ENCODE measurements around the gene SUPT4H1.
"Not testable (repeated sequence)": the region's sequence is repeated elsewhere in the genome, so short reads cannot be mapped to it uniquely, and the experiment has no call there.

SUPT4H1 gene

DNA sequence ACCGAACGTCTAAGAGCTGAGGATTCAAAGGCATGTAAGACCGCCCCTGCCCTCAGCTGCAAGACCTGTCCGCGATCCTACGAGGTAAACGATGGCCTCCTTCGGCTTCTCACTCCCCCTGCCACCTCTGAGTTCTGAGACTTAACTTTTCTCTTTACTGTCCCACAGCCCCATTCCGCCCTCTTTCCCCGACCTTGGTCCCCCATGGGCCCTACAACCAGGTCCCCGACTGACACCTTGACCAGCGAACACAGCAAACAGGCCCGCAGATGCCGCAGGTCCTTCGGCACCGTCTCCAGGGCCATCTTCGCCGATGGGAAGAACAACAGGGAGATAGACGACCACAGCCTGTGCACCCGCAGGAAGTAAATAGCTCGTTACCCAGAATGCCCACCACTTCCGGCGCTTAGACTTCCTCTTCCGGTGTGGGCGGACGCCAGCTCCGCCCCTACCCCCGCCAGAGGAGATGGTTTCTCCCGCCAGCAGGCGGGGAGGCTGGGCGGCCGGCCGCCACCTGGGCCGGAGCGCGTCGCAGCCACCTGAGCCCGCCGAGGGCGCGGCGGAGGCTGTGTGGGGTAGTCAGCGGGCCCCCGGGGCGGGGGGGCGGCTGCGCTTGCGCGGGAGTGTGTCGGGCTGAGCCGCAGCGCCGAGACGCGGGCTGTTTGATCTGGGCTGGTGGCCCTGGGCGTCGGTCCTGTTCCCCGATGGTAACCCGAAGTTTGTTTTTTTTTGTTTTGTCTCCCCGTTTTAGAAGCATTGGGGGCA, at the start of gene SUPT4H1:
Gene SUPT4H1 (minus strand): TSS at position 371 of the 765 bp plus-strand sequence. CDS start 66 bp downstream, at position 305.
- in situ Hi-C loops (cut with MboI; ENCODE audit: low sequenced_read_pairs): no loop called here

DNA sequence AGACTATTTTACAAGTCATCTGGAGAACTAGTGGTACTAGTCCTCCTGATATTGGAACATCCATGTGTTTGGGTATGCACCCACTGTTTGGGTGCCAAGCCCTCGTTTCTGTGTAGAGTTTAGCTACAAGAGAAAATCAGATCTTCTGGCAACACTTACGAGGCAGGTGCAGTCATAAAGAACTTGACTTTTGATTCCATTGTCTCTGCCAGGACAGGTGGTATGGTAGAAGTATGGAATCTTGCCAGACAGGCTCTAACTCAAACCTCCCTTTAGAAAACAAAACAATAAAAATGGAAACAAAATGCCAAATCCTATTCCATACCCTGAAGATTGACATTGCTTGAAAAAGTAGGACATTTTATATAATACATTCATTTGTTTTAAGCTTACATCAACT, 49.3 kb upstream of the SUPT4H1 start:
- in situ Hi-C loops (cut with MboI; ENCODE audit: low sequenced_read_pairs): no loop called here

DNA sequence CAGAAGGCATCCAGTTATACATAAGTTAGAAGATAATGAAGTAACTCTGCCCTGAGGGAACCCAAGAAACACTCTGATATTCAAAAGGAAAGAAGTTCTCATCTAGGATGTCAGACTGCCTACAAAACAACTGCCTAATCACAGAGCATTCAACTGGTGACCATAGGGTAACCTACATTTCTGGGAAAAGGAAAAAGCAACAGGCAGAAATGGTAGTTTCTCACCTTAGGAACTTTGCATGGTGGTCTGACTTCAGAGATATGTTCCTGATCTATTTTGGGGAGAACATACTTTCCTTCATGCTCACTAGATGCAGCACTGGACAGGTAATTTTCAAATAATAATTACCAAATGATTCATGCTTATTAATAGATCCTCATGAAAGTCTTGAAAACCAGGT, 48.8 kb upstream of the SUPT4H1 start:
- in situ Hi-C loops (cut with MboI; ENCODE audit: low sequenced_read_pairs): no loop called here

DNA sequence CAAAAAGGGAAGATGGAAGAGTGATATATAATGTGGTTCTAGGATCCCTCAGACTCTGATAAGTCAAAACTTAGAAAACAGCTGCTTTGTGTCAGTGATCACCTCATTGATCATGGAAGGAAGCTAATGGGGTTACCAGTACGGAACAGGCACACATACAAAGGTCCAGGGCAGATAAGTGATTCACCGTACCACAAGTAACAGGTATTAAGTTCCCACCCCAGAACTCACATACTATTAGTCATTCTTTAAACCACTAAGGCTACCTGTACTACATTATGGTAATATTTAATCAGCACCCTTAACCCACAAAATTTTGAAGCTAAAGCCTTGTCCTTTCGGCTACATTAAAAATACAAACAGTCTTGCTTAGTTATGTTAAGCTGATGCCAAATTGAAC, 48.0 kb upstream of the SUPT4H1 start:
- in situ Hi-C loops (cut with MboI; ENCODE audit: low sequenced_read_pairs): no loop called here

DNA sequence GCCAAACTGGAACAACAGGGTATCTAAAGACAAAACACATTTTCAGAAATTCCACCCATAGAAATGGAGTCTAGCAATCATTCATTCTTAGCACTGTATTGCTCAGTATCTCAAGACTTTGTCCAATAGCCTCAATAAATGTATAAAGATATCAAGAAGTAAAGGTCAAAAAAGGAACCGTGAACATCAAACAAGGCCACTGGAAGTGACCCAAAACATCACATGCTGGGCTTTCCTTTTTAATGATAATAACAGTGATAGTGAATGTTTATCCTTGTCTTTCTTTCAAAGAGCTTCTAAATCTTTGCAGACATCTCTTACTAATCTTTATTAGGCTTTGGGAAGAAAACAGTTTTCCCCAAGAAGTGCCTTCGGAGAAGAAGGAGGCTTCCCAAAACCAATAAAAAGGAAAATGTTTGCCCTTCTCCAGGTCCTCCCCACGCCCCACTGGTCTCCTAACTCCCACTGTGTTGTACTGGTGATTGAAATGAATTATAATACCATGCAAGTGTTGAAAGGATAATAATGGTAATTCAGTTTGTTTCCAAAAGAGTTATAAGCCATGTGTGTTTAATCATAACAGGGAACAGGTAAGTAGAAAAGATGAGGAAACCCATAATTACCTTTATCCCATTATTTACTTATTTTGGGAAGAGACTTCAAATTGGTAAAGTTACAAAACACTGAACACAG, 46.7 kb upstream of the SUPT4H1 start:
- in situ Hi-C loops (cut with MboI; ENCODE audit: low sequenced_read_pairs): no loop called here

DNA sequence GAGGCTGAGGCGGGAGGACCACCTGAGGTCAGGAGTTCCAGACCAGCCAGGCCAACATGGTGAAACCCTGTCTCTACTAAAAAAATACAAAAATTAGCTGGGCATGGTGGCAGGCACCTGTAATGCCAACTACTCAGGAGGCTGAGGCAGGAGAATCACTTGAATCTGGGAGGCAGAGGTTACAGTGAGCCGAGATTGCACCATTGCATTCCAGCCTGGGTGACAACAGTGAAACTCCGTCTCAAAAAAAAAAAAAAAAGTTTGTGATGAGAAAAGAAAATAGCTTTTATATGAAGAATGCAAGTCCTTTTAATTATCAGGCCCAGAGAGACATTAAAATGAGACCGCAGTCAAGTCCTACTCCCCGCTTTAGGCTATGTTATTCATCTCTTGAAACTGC, 45.4 kb upstream of the SUPT4H1 start:
- in situ Hi-C loops (cut with MboI; ENCODE audit: low sequenced_read_pairs): not testable (repeated sequence)

DNA sequence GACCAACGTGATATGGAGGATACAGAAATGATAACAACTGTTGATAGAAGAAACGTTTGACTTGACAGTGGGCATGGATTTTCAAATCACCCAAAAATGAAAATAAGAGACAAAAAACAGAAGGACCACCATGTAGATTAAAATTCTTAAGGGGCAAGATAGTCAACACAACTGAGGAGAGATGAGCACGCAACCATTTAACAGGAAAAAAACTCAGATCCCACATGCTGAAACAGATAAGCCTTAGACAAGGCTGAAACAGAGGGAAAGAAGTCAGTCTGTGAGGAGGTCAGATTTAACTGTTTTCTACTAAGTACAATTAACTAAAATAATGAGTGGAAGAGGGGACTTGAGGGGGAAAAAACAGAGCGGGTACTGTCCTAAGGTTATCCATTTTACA, 44.2 kb upstream of the SUPT4H1 start:
- in situ Hi-C loops (cut with MboI; ENCODE audit: low sequenced_read_pairs): no loop called here

DNA sequence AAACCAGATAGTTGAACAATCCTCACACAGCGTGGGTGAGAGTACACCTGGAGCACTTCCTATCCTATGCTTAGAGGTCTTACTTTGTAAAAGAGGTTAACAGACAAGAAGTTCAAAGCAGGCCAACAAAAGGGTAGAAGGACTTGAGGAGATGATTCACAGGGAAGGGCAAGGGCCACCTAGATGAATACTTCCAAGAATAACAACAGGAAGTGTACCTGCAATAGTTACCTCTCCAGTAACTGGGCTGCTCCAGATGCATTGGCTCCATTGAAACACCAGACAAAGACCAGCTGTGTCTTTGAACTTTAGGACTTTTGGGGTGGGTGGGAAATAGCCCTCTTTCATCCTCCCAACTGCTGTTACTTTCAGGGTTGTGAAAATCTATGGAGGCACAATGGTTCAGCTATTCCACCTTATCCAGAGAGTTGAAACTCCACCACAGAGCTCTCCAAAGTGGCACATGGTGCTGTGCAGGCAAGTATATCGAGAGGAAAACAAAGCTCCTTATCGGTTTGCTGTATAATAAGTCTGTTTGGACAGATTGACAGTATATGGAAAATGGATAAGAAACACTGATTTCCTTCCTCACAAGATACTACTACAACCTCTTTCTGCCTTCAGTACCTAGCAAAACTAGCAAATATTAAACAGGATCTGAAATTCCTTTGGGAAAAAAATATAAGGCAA, 42.7 kb upstream of the SUPT4H1 start:
- in situ Hi-C loops (cut with MboI; ENCODE audit: low sequenced_read_pairs): no loop called here

DNA sequence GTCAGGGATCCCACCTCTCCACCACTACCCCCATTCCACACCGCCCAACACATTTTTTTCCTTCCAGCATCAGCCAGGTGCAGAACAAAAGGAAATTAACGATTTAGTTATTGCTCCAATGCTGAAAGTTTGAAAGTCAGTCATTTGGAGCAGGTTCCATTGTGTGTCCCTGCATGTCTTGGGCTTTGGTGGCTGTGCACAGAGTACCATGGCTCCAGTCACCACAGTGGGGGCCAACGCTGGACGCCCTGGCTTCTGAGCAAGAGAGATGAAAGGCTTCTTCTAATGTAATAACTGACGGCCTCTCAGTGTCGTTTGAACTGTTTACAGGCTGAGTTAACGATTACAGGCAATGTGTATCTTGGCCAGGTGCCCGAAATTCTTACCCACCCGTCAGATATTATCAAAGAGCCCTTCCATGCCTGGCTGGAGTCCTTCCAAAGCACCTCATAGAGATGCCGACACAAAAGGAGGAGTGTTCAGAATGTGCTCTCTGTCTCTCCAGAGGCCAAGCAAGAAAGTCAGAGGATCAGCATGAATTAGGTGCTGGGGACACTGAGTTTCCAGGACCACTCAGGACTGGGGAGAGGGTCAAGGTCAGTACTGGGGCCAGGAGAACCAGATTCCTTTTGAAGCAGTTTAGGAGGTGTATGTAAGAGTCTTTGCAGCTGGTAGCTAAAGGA, 39.4 kb upstream of the SUPT4H1 start:
- in situ Hi-C loops (cut with MboI; ENCODE audit: low sequenced_read_pairs): no loop called here

DNA sequence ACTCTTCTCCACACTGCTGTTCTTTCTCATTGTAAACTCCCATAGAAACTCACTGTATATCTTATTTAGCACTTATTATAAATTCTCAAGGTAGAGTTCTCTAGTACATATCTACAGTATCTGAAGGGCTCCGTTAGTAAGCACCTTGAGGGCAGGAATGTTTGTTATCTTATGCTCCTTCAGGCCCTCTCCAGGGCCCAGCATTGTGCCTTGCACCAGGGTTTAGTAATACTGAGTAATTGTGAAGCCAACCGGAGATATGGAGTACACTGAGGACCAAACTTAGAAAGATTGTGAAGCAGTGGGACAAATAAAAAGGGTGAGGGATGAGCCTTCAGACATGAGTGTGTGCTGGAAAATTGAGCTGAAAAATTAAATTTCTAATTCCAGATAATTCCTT, 38.9 kb upstream of the SUPT4H1 start:
- in situ Hi-C loops (cut with MboI; ENCODE audit: low sequenced_read_pairs): no loop called here

DNA sequence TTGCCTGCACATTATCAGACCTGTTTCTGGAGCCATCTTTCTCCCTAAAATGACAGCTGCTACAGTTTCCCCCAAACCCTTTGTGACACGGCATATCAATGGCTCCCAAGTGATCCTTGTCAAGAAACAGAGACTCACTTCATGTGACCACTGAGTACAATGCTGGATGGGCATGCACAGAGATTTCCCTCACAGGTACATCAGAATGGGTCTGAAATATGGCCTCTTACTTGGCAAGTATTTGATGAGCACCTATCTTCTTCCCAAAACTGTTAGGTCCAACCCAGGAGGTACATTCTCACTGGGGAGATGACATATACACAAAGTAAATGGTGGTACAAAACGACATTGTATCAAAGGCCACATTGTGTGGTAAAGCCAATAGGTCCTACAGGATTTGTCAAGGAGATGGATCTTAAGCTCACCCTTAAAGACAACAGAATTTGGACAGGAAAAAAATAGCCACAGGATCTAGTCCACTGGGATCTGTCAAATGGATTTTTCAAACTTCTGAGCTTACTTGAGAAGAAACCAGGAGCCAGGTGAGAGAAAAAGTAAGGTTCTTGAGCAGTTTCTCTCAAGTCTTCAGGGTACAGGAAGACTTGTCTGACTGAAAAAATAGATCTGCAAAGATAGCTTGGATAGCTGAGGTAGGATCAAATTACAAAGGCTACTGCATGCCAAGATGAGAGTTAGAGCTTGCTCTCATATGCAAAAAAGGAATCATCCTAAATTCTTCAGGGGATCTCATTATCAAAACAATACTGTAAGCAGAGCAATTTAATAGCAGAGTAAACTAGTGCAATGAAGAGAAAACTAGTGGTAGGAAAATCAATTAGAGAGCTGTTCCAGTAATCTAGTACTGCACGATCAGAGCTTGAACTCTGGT, 36.5 kb upstream of the SUPT4H1 start:
- in situ Hi-C loops (cut with MboI; ENCODE audit: low sequenced_read_pairs): no loop called here

DNA sequence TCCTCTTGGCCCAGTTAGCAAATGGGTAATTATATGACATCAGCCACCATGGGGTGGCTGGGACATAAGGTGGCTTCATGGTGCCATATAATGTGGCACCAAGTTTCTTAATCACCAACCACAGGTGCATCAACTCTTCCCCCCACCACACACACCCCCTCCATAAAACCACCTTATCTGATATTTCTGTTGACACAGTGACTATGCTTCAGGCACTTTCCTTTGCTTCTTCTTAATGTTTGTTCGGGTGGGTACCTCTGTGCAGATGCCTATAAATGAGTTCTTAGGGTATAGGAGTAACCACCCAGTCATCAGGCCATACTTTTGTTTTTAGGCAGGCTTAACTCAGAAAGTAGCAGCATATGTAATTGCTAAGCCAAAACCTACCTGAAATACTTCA, 35.8 kb upstream of the SUPT4H1 start:
- in situ Hi-C loops (cut with MboI; ENCODE audit: low sequenced_read_pairs): no loop called here

DNA sequence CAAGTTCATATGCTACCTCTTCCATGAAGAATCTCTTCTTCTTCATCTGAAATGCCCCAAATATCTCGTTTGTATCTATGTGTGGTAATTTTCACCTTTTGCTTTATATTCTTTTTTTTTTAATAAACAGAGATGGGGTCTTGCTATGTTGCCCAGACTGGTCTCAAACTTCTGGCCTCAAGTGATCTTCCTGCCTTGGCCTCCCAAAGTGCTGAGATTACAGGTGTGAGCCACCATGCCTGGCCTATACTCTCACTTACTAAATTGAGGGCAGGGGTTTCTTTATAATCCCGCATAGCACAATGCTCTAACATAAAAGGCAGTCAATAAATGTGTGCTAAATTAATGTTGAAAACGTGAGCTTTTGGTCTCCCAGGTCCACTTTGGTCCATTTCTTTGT, 34.7 kb upstream of the SUPT4H1 start:
- in situ Hi-C loops (cut with MboI; ENCODE audit: low sequenced_read_pairs): no loop called here

DNA sequence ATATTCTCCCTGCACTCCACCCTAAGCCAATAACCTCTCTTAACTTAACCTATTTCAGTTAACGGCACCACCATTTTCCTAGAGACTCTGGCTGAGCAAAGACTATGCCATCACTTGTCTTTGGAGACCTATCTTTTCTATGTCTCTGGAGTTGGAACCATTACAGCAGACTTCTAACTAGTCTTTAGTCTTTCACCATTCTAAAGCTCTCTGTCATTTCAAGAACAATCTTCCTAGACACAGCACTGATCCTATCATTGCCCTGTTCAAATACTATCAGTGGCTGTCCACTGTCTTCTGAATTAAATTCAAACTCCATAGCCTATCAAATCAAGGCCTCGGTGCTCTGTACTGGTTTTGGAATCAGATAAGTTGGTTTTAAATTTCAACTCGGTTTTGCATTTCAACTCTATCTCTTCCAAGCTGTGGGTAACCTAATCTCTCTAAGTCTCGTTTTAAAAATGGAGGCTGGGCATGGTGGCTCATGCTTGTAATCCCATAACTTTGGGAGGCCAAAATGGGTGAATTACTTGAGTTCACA, 33.4 kb upstream of the SUPT4H1 start:
- in situ Hi-C loops (cut with MboI; ENCODE audit: low sequenced_read_pairs): no loop called here

DNA sequence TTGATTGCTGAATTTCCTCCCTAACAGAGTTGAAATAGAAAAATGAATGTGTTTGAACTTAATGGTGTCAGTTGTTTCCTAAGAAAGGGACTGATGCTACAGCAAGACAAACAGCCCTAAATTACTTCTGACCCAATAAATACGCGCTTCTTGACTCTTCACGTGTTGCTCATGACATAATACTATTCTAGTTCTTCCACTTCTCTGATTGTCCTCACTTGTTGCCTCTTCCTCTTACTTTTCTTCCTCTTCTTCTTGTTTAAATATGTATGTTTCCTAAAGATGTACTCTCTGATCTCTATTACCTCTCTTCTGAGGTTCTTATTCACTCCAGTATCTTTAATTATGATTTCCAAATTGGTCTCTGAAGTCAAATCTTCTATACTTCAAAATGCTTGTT, 32.9 kb upstream of the SUPT4H1 start:
- in situ Hi-C loops (cut with MboI; ENCODE audit: low sequenced_read_pairs): no loop called here

DNA sequence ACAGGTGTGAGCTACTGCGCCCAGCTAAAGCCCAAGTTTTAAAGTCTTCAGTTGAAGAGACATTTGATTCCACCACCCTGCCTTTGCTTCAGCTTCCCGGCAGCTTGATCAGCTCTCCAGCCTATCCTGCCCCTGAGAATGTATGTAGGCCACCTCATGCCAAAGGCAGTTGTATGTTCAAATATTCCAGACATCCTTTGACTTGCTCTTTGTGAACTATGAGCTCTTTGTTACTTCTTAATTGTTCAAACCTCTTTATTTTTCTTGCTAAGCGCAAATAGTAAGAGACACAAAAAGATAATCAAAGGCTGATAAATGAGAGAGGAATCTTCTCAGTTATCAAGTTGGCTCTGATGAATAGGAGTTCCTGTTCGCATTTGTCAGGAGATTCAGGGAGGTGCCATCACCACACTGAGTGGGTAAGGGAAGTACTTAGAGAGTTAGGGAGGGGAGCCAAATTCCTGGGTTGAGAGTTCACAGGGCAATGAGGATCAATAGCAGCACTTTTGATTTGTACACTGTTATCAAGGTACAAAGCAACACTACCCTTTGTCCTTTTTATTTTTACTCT, 32.0 kb upstream of the SUPT4H1 start:
- in situ Hi-C loops (cut with MboI; ENCODE audit: low sequenced_read_pairs): no loop called here

DNA sequence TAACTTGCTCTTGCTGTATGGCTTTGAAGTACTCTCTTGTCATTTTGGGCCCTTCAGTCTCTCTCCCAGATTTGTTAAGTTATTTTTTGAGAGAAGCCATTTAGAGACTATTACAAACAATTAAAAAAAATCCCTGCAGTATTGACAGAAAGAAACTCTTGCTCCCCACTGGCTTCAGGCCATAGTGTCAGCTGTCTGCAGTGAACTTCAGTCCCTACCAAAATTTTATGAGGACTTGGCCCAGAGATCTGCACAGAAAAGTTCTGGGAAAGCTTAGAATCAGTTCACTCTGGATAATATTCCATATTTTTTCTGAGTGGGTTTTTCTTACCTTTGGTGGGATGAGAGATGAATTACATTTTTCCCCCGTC, 30.9 kb upstream of the SUPT4H1 start:
- in situ Hi-C loops (cut with MboI; ENCODE audit: low sequenced_read_pairs): no loop called here

DNA sequence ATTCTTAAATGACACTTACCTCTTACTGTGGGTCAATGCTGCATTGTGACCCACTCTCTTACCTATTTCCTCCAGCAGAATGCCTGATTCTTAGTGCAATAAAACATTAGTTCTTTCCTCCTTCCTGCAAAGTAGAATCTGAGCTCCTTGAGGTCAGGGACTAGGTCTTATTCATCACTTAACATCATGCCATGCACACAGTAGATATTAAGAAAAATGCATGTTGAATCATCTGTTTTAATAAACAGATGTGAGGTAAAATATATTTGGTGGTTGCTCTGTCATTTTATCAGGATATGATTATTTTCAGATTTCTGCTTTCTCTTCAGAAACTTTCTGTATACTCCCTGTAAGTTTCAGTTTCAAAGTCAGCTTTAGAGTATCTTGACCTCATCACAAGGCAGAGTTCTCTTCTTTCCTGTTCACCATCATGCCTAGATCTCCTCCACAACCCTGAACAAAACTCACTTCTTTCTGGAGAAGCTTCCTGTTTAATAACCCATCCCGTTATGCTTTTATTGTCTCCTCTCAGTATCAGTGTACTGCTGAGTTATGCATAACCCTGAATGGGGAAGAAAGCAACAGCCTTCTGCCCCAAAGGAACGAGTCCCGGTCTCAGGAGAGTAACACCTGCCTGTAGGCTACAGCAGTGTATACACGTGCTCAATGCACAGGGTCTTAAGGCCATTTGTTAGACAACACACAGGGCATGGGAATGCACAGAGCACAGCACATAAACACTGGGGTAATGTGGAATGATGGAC, 30.3 kb upstream of the SUPT4H1 start:
- in situ Hi-C loops (cut with MboI; ENCODE audit: low sequenced_read_pairs): no loop called here

Measured in HL-60/S4 treated with retinoic acid at 250 ng/mL for 4 days and 3 days (cell line).